Stimulated activated CD8-positive, alpha-beta memory T cell treated with anti-CD3 and anti-CD28 coated beads, Interleukin-4, amount 100 ng/mL, for 48 hours (primary cell): Measurements from ENCODE around the gene ARRDC2.

ENCODE experiments used
- DNase-seq: peaks from one replicate; pipeline ENCODE4 v3.0.0-alpha.2; 2020

The ARRDC2 gene

DNA sequence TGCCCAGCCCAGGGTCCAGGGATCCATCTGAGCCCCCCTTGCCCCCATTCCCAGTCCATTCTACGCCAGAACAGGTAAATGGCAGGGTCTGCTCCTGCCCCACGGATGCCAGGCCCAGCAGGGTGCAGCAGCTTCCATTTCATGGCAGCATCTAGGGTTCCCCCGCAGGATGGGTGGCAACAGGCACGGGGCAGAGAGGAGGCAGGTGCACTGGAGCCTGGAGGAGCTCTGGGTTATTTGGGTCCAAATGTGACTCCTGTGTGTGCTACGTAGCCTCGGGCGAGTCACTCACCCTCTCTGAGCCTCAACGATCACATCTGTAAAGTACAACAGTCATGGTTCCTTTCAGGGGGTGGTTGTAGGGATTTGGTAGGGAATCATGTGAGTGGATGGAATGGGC, 51.3 kb downstream of the ARRDC2 start:
- DNase-seq, result no peak

DNA sequence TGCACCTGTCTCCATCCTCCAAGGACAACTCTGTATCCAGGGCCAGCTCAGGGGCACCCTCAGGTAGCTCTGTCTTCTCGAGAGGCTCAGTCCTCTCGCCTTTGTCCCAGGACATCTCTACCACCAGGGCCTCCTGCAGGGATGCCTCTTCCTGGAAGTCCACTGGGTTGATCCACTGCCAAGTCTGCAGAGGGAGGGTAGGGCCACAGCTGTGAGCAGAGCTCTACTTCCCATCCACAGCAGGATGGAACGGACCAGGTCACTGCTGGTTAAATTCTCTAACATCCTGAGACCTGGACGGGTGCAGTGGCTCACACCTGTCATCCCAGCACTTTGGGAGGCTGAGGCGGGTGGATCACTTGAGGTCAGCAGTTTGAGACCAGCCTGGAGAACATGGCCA, 51.9 kb downstream of the ARRDC2 start:
- DNase-seq, result no peak

DNA sequence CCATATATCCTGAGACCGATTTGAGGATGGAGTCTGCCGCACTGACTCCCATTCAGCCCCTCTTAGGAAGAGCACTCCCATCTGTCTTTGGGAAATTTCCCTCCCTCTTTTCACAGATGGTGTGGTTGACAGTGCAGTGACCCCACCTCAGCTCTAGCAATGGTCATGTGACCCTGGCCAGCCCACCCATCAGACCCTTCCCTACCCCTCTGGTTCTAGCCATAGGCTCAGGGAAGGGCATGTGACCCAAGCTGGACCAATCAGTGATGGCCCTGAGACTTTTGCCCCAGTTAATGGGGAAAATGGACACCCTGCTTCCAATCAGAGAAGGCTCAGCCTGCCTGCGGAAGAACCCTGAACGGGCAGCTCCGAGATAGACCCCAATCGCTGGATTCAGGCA, 52.5 kb downstream of the ARRDC2 start:
- DNase-seq, result no peak

DNA sequence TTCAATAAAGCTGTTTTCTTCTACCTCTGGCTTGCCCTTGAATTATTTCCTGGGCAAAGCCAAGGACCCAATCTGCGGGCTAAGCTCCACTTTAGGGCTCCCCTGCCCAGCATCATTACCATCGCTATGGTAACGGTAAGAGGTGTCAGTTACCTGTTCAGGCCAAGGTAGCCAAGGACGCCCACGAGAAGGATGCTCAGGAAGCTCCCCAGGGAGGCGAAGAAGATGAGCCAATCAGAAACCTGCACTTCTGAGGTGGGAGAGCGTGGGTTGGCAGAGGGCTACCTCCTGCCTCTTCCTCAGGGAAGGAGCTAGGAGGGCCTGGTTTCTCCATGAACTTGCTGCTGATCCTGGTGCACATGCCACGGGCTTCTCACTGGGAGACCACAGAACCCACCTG, 54.1 kb downstream of the ARRDC2 start:
- DNase-seq, result no peak

DNA sequence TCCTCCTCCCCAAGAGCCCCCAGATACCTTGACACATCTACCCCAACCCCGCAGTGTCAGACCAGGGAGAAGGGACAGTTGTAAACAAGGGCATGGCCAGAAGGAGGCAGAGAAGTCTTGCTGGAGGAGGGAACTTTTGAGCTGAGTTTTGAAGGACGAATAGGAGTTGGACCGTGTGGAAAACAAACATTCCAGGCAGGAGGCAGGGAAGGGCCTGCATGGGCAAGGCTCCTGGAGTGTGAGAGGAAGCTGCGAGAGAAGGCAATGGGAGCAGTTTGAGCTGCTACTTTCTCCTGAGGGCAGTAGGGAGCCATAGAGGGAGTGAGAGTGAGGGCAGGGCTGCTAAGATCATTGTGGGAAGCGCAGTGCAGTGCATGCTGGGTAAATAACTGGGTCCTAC, 55.5 kb downstream of the ARRDC2 start:
- peak; percentile 67 for DNase-seq
